Activated naive CD4-positive, alpha-beta T cell treated with anti-CD3 and anti-CD28 coated beads, Interleukin-2, amount 10 ng/mL, durations not matched to agents 7 days and 5 days (primary cell): ENCODE results near the gene KCTD21.

ENCODE experiments used
- CTCF ChIA-PET: fragments of 350-600 bp; sonication (Branson Sonifier 250); formaldehyde crosslinking; loops from one replicate; lab custom pipeline; 2021; ENCODE audit warnings: antibody characterized with exemption; lab: Charles Lee
- DNase-seq: peaks from one replicate; pipeline ENCODE4 v3.0.0-alpha.2; 2020
- H3K27ac Mint-ChIP-seq: one replicate; pipeline ENCODE4 v1.8.0; 2021; ENCODE audit warnings: mild to moderate bottlenecking, moderate library complexity, mixed read lengths
- H3K27me3 Mint-ChIP-seq: one replicate; pipeline ENCODE4 v1.8.0; 2021; ENCODE audit warnings: mild to moderate bottlenecking, mixed read lengths
- H3K36me3 Mint-ChIP-seq: one replicate; pipeline ENCODE4 v1.8.0; 2021; ENCODE audit warnings: mixed read lengths
- H3K4me1 Mint-ChIP-seq: one replicate; pipeline ENCODE4 v1.8.0; 2021; ENCODE audit warnings: mixed read lengths
- H3K4me3 Mint-ChIP-seq: one replicate; pipeline ENCODE4 v1.8.0; 2021; ENCODE audit warnings: mild to moderate bottlenecking, moderate library complexity, mixed read lengths
- H3K9me3 Mint-ChIP-seq: one replicate; pipeline ENCODE4 v1.8.0; 2021; ENCODE audit warnings: mixed read lengths

KCTD21 gene

DNA sequence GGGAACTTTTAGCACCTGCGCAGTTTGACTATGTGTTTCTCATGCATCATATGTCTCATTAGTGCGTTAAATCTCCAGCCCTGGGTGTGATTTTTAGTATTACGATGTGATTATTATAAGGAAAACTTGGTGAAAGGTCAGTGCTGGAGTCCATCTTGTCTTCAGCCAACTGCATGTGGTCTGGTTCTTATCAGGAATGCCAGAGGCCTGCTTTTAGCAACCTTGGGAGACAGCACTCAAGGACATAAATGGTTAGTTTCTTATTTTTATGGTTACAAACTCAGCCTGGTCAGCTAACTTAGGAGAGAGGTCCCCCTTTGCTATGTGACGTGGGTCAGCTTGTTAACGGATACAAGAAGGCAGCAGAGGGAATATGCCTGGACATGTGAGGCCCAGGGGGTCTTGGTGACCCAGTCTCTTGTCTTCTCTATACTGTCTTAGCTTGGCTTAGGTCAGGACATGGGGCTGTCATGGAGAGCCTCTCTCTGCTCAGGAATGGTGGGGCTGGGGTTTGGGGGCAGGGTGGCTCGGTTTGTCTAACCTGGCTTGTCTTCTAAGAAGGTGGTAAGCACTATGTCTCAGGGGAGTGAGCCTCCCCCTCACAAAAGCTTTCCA is 21.5 kb downstream of the KCTD21 start:
- H3K27me3 Mint-ChIP-seq, result no peaks in the 10 kb centered on the region
- no peak overlapping the region for H3K27ac Mint-ChIP-seq
- H3K36me3 Mint-ChIP-seq, result peaks cover 2% of the 10 kb centered on the region
- H3K4me3 Mint-ChIP-seq, result no peak overlapping the region
- CTCF ChIA-PET, result no interaction called here
- H3K9me3 Mint-ChIP-seq, result no peaks in the 10 kb centered on the region
- H3K4me1 Mint-ChIP-seq, result no peaks in the 10 kb centered on the region
- no peak for DNase-seq

DNA sequence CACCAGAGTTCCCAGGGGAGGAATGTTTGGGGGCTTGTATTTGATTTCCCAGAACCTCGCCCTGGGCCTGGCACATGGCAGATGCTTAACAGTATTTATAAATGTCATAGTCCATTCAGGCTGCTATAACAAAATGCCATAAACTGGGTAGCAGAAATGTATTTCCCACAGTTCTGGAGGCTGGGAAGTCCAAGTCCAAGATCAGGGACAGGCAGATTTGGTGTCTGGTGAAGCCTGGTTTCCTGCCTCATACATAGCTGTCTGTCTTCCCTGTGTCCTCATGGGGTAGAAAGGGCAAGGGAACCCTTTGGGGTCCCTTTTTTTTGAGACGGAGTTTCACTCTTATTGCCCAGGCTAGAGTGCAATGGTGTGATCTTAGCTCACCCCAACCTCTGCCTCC is 24.0 kb downstream of the KCTD21 start:
- H3K36me3 Mint-ChIP-seq, result no peaks in the 10 kb centered on the region
- H3K4me3 Mint-ChIP-seq, result no peak overlapping the region
- CTCF ChIA-PET, result no interaction called here
- no peak overlapping the region for H3K27ac Mint-ChIP-seq
- no peaks in the 10 kb centered on the region for H3K9me3 Mint-ChIP-seq
- no peaks in the 10 kb centered on the region for H3K4me1 Mint-ChIP-seq
- H3K27me3 Mint-ChIP-seq, result no peaks in the 10 kb centered on the region
- DNase-seq, result no peak

DNA sequence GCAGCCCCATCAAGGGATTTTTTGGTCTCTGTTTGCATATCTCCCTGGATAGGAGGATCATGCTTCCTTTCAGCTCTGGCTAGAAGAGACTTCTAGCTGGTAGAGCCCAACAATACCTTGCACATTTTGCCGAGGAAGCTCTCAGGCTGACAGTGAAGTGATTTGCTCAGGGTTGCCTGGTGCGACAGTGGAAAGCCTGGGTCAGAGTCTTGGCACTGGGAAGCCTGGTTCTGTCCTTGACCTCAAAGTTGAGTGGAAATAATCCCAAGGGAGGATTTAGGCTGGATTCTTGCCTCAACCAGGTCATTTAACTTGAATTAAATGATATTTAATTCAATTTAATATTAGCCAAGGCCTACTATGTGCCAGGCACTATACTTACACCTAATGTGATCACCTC is 24.6 kb downstream of the KCTD21 start:
- Mint-ChIP-seq H3K4me1 (no peaks in the 10 kb centered on the region), H3K9me3 (no peaks in the 10 kb centered on the region), H3K4me3 (no peak overlapping the region), H3K36me3 (no peaks in the 10 kb centered on the region), H3K27ac (no peak overlapping the region), H3K27me3 (no peaks in the 10 kb centered on the region)
- CTCF ChIA-PET, result no interaction called here
- DNase-seq, result no peak

DNA sequence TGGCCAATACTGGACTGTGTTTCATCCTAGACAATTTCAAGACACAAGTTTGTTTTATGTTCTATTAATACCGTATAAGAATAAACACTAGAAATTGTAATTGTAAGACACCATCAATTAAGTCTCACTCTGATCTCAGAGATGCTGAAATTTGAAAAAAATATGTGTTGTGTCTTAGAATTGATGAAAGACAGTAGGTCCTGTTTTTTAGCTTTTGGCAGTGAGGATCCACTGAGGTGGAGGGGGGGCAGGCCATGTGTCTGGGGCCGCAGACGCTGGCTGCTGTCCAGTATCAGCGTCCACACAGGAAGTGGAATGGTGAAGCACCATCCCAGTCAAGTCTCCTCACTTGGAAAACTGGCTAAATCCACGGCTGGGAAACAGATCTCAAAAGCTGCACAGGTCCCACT is 26.5 kb downstream of the KCTD21 start:
- DNase-seq, result no peak
- H3K9me3 Mint-ChIP-seq, result no peaks in the 10 kb centered on the region

DNA sequence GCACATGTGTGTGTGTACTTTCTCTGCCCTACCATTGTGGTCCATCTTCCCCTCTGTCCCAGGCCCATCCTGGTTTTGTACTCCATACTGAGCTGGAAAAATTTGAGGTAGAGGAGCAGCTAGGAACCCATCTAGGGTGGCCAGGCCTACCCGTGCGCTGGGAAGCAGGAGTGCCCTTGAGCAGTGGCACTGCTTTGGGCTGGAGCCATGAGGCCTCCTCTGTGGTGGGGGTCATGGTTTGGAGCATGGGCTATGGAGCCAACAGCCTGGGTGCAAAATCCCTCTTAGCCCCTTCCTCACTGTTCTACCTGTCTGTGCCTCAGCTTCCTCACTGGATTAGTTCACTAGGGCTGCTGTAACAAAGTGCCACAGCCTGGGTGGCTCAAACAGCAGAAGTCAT is 27.1 kb downstream of the KCTD21 start:
- CTCF ChIA-PET, result no interaction called here
- no peak overlapping the region for H3K4me3 Mint-ChIP-seq
- DNase-seq, result no peak
- no peak overlapping the region for H3K27ac Mint-ChIP-seq
- H3K36me3 Mint-ChIP-seq, result no peaks in the 10 kb centered on the region
- H3K9me3 Mint-ChIP-seq, result no peaks in the 10 kb centered on the region
- H3K4me1 Mint-ChIP-seq, result no peaks in the 10 kb centered on the region
- H3K27me3 Mint-ChIP-seq, result no peaks in the 10 kb centered on the region

More for the DNA sequence above, 26.5 kb downstream of the KCTD21 start:
- CTCF ChIA-PET, result no interaction called here
- Mint-ChIP-seq H3K4me3 (no peak overlapping the region), H3K27me3 (no peaks in the 10 kb centered on the region), H3K27ac (no peak overlapping the region), H3K36me3 (no peaks in the 10 kb centered on the region), H3K4me1 (no peaks in the 10 kb centered on the region)

DNA sequence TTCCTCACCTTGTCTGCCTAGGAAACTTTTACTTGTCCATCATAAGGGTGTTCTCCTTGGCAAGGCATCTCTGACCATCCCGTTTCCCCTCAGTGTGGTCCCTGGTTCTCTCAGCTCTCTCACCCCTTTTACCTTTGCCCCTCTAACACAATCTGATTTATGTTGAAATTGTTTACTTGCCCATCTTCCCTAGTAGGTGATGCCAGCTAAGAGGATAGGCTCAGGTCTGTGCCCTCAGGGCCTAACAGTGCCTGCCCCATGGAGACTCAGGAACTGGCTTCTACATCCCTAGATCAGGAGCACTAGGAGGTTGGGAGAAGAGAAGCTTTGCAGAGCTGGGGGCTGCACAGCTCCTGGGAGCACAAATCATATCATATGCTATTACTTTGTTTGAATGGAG is 27.9 kb downstream of the KCTD21 start:
- Mint-ChIP-seq H3K36me3 (no peaks in the 10 kb centered on the region), H3K27me3 (no peaks in the 10 kb centered on the region), H3K27ac (no peak overlapping the region), H3K4me1 (no peaks in the 10 kb centered on the region), H3K4me3 (no peak overlapping the region), H3K9me3 (no peaks in the 10 kb centered on the region)
- no peak for DNase-seq
- CTCF ChIA-PET, result interaction anchor here (1.2 kb wide), 1 partner anchor 404 kb away, joined by 3 read pairs; no protein-coding TSS in a partner anchor

DNA sequence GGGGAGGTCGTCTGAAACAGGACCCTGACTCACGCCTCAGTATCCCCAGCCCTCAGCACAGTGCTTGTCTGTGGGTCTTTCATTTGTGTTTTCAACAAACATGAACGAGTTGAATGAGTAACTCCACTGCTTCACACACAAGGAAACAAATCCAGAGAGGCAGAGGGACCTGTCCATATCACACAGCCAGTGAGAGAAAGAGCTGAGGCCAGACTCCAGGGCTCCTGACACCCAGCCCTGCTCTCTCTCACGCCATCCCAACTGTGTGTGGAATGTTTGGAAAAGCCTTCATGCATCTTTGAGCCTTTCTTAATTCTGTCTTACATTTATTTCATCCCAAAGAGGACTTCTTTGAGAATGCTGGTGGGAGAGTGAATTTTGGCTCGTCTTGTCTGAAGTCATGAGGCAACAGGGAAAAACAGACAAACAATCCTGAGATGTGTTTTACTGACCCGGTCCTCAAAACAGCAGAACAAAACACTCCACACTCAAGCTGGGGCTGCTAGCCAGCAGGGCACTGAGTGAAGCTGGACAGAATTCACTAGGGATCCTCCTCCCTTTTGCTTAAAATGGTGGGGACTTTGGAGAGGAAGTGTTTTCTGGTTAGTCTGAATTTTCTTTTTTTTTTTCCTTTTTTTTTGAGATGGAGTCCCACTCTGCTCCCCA is 29.3 kb downstream of the KCTD21 start:
- H3K27me3 Mint-ChIP-seq, result no peaks in the 10 kb centered on the region
- H3K4me3 Mint-ChIP-seq, result no peak overlapping the region
- no peak overlapping the region for H3K27ac Mint-ChIP-seq
- DNase-seq, result no peak
- no peaks in the 10 kb centered on the region for H3K36me3 Mint-ChIP-seq
- H3K4me1 Mint-ChIP-seq, result no peaks in the 10 kb centered on the region
- H3K9me3 Mint-ChIP-seq, result no peaks in the 10 kb centered on the region
- CTCF ChIA-PET, result no interaction called here

DNA sequence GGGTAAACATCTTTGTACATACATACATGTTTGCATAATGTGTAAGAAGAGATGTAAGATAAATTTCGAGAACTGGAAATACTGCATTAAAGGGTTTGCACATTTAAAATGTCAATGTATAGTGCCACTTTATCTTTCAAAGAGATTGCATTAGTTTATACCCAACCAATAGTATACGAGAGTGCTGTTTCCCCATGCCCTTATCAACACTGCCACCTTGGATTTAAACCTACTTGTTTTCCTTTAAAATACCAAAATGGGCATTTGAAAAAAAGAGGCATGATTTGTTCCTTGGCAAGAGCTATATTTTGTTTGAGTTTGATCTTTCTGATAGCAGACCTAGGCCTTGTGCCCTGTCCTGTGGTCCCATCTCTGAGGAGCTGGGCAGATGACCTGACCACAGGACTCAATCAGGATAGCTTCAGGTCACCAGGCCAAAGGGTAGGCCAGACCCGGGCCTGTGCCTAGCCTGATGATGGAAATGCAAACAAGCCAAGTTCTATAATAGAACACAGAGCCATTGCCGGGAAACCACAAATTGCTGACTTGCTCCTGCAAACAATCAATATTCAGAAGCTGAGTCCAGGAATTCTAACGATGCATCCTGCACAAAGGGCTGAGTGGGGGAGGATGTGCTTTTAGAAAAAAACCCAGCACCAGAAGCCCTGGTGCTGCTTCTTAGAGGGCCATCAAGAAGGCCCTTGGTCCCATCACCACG is 32.1 kb downstream of the KCTD21 start:
- Mint-ChIP-seq H3K27ac (no peak overlapping the region), H3K4me3 (no peak overlapping the region), H3K9me3 (no peaks in the 10 kb centered on the region), H3K4me1 (no peaks in the 10 kb centered on the region), H3K36me3 (no peaks in the 10 kb centered on the region), H3K27me3 (no peaks in the 10 kb centered on the region)
- CTCF ChIA-PET, result no interaction called here
- DNase-seq, result no peak

DNA sequence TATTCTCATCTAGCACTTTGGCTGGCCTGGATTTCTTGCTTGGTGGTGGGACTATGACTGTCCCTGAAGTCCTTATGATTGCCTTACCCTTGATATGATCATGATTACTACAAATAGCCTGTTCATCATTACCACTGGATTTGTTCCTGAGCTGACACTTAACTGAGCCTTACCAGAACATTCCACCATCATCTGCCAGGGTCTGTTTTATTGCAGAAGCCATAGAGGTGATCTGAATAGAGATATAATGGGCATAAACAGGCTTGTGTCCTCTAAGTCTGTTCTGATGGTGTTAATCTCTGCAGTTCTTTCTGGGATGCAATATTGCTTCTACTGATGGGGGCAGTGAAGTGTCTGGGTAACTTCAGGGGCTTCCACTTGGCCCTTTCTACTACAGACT is 36.6 kb downstream of the KCTD21 start:
- Mint-ChIP-seq H3K9me3 (no peaks in the 10 kb centered on the region), H3K4me3 (no peak overlapping the region), H3K36me3 (no peaks in the 10 kb centered on the region), H3K27ac (no peak overlapping the region), H3K27me3 (no peaks in the 10 kb centered on the region), H3K4me1 (no peaks in the 10 kb centered on the region)
- CTCF ChIA-PET, result no interaction called here
- no peak for DNase-seq

DNA sequence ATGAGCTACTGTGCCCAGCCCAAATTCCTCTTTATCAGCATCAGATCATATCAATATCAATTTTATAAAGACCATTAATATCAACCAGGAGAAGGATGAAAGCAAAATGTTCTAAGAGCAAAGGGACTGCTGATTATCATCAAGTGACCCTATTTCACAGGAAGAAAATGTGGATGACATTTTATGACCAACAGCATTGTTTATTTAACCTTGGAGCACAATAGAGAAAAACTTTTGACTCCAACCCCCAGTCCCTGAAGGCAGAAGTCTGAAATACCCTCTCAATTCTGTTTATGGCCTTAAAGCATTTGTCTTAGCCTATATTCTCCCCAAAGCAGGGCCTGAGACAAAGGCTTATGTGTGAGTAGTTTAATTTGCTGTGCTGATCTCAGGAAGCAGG is 37.7 kb downstream of the KCTD21 start:
- no peaks in the 10 kb centered on the region for H3K9me3 Mint-ChIP-seq
- H3K27ac Mint-ChIP-seq, result no peak overlapping the region
- H3K4me1 Mint-ChIP-seq, result no peaks in the 10 kb centered on the region
- H3K27me3 Mint-ChIP-seq, result no peaks in the 10 kb centered on the region
- H3K4me3 Mint-ChIP-seq, result no peak overlapping the region
- CTCF ChIA-PET, result interaction anchor here (2.2 kb wide), 1 partner anchor 414 kb away, joined by 9 read pairs; no protein-coding TSS in a partner anchor
- H3K36me3 Mint-ChIP-seq, result no peaks in the 10 kb centered on the region
- no peak for DNase-seq

DNA sequence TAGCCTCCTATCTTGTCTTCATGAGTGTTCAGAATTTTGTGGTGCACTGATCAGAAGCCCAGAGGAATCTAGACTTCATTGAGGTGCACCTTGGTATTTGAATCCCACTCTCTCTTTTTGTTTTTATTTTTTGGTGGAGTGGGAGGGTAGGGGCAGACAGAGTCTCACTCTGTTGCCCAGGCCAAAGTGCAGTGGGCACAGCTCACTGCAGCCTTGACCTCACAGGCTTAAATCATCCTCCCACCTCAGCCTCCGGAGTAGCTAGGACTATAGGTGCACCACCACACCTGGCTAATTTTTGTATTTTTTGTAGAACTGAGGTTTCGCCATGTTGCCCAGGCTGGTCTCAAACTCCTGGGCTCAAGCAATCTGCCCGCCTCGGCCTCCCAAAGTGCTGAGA is 38.1 kb downstream of the KCTD21 start:
- H3K4me3 Mint-ChIP-seq, result no peak overlapping the region
- no peaks in the 10 kb centered on the region for H3K36me3 Mint-ChIP-seq
- H3K4me1 Mint-ChIP-seq, result no peaks in the 10 kb centered on the region
- no peak for DNase-seq
- no peak overlapping the region for H3K27ac Mint-ChIP-seq
- no peaks in the 10 kb centered on the region for H3K27me3 Mint-ChIP-seq
- no peaks in the 10 kb centered on the region for H3K9me3 Mint-ChIP-seq
- CTCF ChIA-PET, result interaction anchor here (0.8 to 2.2 kb wide), 2 partner anchors 279 to 414 kb away, joined by 3 to 9 read pairs; no protein-coding TSS in a partner anchor

DNA sequence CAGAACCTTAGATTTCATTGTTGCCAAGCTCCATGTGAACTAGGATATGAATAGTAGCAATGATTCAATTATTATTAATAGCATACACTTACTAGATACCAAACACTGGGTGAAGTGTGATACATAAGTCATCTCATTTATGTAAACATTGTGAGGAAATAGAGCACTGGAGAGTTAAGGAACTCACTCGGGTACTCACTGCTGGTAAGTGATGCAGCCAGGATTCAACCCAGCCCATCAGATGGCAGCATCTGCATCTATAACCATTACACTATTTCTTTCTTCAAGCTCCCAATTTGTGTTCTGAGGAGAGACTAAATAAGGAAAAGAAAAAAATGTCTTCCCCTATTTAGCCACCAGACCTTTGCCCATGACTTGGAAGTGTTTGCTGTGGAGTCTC is 38.8 kb downstream of the KCTD21 start:
- Mint-ChIP-seq H3K36me3 (no peaks in the 10 kb centered on the region), H3K27ac (no peak overlapping the region), H3K4me1 (no peaks in the 10 kb centered on the region), H3K27me3 (no peaks in the 10 kb centered on the region), H3K9me3 (no peaks in the 10 kb centered on the region), H3K4me3 (no peak overlapping the region)
- CTCF ChIA-PET, result interaction anchor here (0.8 to 2.2 kb wide), 2 partner anchors 280 to 415 kb away, joined by 3 to 9 read pairs; no protein-coding TSS in a partner anchor
- DNase-seq, result peak; percentile 27

DNA sequence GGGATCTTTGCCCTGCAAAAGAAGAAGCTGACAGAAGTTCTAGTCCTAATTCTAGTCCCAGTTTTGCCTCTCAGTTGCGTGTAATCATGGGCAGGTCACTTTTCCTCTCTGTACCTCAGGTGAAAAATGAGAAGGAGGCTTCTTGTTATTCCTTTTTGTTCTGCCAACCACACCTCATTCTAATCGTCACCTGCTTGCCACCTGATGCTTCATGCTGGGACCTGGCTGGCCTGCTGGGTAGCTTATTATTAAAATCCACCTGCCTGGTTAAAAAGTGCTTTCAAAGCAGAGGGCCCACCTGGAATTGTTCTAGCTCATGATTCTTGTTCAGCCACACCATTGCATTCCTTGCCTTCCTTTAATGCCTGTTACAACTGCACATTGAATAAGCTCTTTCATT is 40.6 kb downstream of the KCTD21 start:
- no peak overlapping the region for H3K27ac Mint-ChIP-seq
- no peaks in the 10 kb centered on the region for H3K36me3 Mint-ChIP-seq
- CTCF ChIA-PET, result interaction anchor here (1.2 kb wide), 1 partner anchor 38 kb away, joined by 4 read pairs; no protein-coding TSS in a partner anchor
- H3K27me3 Mint-ChIP-seq, result no peaks in the 10 kb centered on the region
- H3K9me3 Mint-ChIP-seq, result no peaks in the 10 kb centered on the region
- peaks cover 3% of the 10 kb centered on the region for H3K4me1 Mint-ChIP-seq
- DNase-seq, result no peak
- H3K4me3 Mint-ChIP-seq, result no peak overlapping the region

DNA sequence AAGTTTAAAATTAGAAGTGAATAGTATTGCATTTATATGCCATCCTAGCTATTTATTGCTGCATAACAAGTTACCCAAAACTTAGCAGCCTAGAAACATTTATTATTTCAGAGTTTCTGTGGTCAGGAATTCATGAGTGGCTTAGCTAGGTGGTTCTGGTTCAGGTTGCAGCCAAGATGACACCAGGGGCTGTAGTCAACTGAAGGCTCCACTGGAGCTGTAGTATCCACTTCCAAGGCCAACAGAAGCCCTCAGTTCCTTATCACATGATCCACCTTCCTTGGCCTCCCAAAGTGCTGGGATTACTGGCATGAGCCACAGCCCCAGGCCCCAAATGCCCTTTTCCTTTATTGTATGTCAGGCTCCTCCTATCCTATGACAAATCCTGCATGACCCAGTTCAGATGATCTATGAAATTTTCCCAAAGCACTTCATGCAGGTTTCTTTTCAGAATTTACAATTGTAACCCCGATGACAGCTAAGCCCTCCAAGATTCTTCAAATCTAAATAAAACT is 42.9 kb downstream of the KCTD21 start:
- Mint-ChIP-seq H3K27ac (no peak overlapping the region), H3K36me3 (peaks cover 6% of the 10 kb centered on the region), H3K27me3 (no peaks in the 10 kb centered on the region), H3K9me3 (no peaks in the 10 kb centered on the region), H3K4me3 (no peak overlapping the region), H3K4me1 (peaks cover 13% of the 10 kb centered on the region)
- CTCF ChIA-PET, result interaction anchor here (1.6 kb wide), 1 partner anchor 273 kb away, joined by 4 read pairs; no protein-coding TSS in a partner anchor
- no peak for DNase-seq
